GM19238 (cell line): ENCODE results near the gene USP37.
"Not testable (repeated sequence)": the region's sequence is repeated elsewhere in the genome, so short reads cannot be mapped to it uniquely, and the experiment has no call there.

Experiments
- DNase-seq: peaks from one replicate; pipeline ENCODE4 v3.0.0; 2011; ENCODE audit warnings: low spot score; ENCODE audit not compliant: insufficient read length

USP37 gene

DNA sequence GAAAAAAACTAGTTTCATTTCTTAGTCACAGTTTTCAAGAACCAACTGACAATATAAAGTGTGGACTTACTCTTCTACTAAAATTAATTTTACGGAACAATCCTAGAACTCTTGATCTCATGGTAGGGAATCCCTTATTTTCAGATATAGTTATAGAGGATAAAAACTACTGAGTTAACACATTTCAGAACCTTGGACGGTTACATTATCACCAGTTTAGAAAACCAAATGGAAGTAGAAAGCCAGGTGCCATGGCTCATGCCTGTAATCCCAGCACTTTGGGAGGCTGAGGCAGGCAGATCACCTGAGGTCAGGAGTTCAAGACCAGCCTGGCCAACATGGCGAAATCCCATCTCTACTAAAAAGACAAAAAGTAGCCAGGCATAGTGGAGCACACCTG is 13.9 kb downstream of the USP37 start:
- not testable (repeated sequence) for DNase-seq

DNA sequence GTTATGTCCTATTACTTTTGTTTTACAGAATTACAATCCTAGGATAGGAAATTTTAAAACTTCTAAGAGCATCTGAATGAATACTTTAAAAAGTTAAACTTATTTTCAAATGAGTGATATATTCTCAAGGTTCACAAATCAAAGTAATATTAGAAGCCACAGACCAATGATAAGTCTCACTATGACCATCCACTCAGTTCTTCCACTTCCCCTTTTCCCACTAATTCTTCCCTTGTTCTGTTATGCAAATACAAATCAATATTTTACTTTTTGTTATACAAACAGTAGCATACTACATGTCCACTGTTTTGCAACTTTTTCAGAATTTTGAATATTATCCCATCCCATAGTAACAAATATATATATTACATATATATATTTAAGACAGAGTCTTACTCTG is 20.2 kb downstream of the USP37 start:
- no peak for DNase-seq

DNA sequence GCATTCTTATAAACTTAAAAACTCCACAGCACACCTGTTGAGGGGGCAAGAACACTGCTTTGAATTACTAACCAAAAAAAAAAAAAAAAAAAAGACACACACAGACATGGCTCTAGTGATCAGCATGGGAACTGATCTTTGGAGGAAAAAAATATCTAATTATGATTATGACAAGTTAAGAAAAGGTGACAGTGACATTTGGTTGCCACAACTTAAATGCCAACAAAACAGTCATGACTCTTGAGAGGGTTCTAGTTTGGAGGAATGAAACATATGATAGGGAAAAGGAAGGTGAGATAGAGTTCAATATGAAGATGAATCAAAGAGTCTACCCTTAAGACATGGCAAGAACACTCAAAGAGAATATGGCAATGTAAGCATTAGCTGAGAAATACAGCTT is 20.6 kb downstream of the USP37 start:
- DNase-seq = no peak

DNA sequence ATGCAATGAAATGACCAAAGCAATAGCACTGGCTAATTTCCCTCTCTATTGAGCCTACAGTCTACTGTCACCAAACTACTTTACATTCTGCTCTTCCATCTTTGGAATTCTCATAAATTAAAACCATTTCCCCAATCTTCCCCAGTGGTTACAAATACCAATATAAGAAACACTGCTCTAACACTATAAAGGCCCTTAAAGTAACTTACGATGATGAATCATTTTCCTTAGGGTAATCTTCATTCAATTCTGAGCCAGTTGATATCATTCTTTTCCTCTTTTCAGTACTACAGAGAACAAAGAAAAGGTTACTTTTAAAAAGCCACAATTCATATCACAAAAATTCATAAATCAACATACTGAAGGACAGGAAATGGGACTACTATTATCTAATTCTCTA is 22.1 kb downstream of the USP37 start:
- DNase-seq = no peak

- DNase-seq = no peak
These were observed 28.1 kb downstream of the USP37 start for GRCh38 chr2:218540015-218540414.

DNA sequence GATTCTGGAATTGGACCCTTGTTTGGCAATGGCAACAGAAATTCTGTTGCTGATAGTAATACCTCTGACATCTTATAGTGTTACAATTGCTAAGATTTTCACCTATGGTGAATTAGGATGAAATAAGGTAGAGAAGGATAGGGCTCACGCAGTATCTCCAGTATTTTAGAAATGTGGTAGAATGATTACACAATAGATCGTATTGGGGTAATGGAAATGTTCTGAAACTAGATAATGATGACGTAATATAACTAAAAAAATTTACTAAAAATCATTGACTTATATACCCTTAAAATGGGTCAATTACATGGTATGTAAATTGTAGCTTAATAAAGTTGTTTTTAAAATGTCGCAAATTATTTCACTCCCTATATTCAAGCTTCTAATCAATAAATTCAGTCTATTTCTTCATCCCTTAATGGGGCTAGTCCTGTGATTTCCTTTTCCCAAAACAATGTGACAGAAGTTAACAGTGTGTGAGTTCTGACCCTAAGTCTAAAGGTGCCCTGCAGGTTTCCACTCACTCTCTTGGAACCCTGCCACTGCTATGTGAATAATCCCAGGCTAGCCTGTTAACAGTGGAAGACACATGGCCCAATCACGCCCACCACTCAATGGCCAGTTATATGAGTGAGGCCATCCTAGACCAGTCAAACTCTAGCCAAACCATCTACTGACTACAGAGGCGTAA is 31.2 kb downstream of the USP37 start:
- no peak for DNase-seq

- DNase-seq = no peak
These were observed 38.2 kb downstream of the USP37 start for GRCh38 chr2:218529990-218530389.

GRCh38 chr2:218528409-218528808 is 39.7 kb downstream of the USP37 start:
- not testable (repeated sequence) for DNase-seq

- no peak for DNase-seq
These were observed 44.5 kb downstream of the USP37 start for GRCh38 chr2:218523651-218524050.

DNA sequence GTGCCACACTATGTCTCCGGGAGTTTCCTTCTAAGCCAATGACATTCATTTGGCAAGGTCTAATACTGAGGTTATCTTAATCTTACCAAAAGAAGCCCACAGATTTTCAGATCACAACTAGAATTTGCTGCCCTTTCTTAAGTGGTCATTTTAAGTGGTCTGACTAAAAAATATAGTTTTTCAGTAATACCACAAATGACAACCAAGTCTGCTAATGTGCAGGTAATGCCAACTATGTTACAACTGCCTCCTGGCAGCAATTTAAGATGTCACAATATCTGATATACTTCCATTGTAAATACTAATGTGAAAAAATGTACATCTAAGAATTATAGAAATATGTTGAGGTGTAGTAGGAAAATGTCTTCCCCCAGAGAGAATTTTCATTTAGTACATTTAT is 49.3 kb downstream of the USP37 start:
- no peak for DNase-seq

GRCh38 chr2:218517434-218518206 is 50.5 kb downstream of the USP37 start:
- DNase-seq = no peak

DNA sequence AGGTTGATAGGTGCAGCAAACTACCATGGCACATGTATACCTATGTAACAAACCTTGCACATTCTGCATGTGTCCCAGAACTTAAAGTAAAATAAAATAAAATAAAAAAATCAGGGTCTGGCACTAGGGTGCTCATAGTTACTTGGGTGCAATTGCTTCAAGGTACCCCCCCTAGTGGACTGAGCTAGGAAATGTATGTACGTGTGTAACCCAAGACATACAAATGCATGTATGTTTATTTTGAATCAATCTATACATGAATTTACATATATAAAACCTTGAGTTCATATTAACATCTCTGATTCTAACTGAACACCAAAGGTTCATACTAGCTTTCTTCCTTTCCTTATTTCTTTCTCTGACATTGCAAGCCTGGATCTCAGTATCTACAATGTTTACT is 51.5 kb downstream of the USP37 start:
- DNase-seq = no peak

- DNase-seq = no peak
These were observed 54.5 kb downstream of the USP37 start for GRCh38 chr2:218513676-218514075.

- no peak for DNase-seq
These were observed 59.9 kb downstream of the USP37 start for GRCh38 chr2:218508299-218508698.

- DNase-seq = no peak
These were observed 62.3 kb downstream of the USP37 start for GRCh38 chr2:218505754-218506371.

DNA sequence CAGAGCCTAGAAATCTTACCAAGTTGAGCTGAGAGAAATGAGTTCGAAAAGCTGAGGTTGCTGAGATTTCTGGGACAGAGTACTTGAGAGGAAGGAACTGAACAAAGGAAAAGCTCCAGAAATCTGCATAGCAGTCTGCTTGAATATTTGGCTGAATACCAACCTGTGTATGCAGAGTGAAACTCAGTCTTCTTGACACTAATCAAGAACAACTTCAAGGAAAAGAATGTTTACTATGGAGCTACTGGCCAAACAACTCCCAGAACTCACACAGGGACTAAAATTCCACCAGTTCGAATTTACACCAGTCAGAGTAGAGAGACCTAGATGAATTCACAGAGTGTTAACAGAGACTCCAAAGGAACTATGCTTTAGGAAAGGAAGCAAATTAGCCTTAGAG is 66.5 kb downstream of the USP37 start:
- no peak for DNase-seq

DNA sequence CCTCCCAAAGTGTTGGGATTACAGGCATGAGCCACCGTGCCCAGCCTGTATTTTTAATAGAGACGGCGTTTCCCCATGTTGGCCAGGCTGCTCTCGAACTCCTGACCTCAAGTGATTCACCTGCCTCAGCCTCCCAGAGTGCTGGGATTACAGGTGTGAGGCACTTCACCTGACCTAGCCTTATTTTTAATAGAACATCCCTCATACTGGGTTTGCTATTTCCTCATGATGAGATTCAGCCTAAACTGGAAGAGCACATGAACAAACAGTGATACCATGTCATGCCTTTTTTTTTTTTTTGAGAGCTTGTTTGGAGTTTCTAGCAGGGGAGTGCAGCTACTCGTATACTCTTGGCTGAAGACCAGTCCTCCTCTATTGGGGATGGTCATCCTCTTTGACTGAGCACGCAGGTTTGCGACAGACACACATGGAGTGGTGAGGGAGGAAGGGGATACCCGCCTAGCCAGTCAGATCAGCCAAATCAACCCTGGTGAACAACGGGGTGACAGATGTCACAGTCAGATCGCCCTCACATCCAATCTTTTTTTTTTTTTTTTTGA is 67.6 kb downstream of the USP37 start:
- DNase-seq = no peak

GRCh38 chr2:218485986-218486667 is 82.0 kb downstream of the USP37 start:
- DNase-seq = no peak

GRCh38 chr2:218482651-218483050 is 85.5 kb downstream of the USP37 start:
- no peak for DNase-seq

DNA sequence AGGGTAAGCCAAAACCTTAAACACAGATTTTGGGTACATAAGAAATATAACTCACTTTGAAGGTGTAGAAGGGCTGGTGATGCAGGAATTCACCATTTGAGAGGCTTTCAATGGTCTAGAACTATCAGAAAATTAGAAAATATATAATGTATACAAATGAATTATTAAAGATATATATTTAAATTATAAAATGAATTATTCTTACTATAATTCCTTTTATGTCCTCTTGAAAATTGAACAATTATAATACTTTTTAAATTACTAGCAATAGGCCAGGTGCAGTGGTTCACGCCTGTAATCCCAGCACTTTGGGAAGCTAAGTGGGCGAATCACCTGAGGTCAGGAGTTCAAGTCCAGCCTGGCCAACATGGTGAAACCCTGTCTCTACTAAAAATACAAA is 88.6 kb downstream of the USP37 start:
- DNase-seq = no peak

GRCh38 chr2:218478544-218478943 is 89.6 kb downstream of the USP37 start:
- no peak for DNase-seq

DNA sequence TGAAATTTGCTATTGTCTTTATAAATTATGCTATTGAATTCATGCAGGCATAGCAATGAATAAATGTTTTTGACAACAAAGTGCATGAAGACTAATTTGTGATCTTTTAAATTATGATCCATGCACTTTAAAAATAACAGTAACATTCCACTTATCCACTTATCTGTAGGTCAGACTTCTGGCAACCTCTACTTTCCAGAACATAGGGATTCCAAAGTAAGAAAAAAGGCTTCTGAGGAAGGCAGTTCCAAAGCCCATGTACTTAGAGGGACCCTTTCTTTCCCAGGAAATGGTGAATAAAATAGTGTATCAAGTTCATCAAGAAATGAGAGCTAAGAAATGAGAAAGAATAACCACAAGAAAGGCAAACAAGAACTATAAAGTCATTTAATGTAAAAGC is 90.9 kb downstream of the USP37 start:
- no peak for DNase-seq
